G401.6 (cell line): ENCODE data around the gene CARD14.

ENCODE experiments used
- FAIRE-seq: peaks from 2 replicates; lab custom pipeline; 2012; peaks lifted over from hg19 to GRCh38; lab: Jason Lieb, UNC

CARD14 gene

DNA sequence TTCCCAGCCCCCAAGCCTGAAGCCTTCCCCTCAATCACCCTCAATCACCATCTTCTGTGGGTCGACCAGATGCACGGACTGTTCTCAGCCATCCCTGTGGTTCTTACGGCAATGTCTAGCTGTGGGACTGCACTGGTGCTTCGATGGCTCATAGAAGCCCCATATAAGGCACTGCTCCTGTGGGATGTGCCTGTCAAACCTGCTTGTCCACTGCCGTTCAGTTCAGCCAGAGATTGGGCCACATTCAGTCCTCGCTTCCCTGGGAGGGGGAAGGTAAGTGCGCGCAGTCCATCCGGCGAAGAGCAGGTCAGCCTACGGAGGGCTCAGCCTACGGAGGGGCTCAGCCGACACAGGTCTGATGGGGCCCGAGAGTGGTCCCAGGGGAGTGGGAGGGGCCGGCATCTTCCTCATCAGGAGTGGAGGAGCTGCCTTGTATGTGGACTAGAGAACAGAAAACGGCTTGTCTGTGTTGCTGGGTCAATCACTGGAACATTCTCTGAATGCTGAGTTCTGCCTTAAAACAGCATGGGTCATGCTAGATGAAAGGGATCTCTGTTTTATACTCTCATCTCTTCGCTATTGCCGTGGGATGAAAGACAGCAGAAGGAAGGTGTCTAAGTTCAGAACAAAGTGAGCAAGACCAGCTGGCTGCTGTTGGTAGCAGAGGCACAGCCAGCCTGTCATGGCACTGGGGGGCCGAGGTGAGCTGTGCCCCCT, at the start of gene CARD14:
Gene CARD14, plus strand, starts transcription at position 247 of the 717 bp plus-strand sequence. CDS start 11,409 bp downstream, outside the sequence.
- FAIRE-seq, result no peak

DNA sequence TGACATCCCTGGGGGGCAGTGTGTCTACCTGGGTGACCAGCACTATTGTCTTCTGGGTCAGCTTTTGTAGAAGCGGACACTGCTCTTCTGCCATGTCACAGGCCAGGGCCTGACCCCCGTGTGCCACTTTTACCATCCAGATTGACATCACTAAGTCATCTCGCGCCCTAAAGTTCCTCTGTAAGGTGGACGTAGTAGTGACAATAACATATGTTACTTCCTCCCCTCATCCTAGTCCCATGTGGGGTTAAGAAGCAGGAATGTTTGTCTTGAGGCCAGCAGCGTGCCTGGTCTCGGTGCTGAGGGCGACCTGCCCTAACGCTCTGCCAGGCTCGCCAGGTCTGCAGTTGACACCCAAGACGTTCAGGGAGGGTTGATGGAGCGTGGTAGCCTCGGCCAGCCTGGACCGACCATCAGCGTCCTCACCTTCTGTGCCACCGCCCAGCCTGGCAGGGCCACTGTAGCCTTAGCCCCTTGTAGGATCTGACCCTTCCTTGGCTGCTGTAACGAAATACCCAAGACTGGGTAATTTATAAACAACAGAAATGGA, 47.7 kb upstream of the CARD14 start:
- FAIRE-seq, result no peak

GRCh38 chr17:80122926-80123505, 46.8 kb upstream of the CARD14 start:
- FAIRE-seq, result no peak

DNA sequence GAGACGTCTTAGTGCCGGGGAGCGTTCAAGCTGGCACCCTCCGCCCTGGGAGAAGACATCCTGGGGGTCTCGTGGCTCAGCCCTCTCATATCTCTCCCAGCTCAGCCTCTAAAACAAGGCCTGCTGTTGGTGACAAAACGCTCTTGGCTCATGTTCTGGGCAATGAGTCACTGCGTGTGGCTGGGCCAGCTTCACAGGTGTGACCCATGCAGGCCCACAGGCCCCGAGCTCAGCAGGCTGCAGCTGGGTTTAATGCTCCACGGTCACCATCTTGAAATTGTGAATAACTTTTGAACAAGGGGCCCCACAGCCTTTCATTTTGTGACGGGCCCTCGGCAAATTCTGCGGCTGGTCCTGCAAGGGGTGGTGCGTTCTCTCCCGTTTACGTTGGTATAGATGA, 46.0 kb upstream of the CARD14 start:
- FAIRE-seq, result no peak

- FAIRE-seq, result no peak
Observed at GRCh38 chr17:80124351-80124981, 45.4 kb upstream of the CARD14 start.

GRCh38 chr17:80125656-80126448, 44.0 kb upstream of the CARD14 start:
- FAIRE-seq, result no peak

- no peak for FAIRE-seq
Observed at GRCh38 chr17:80126449-80126715, 43.4 kb upstream of the CARD14 start.

- FAIRE-seq, result no peak
Observed at GRCh38 chr17:80129006-80129565, 40.7 kb upstream of the CARD14 start.

GRCh38 chr17:80130992-80131391, 38.8 kb upstream of the CARD14 start:
- no peak for FAIRE-seq

GRCh38 chr17:80132906-80133625, 36.8 kb upstream of the CARD14 start:
- FAIRE-seq, result no peak

- no peak for FAIRE-seq
Observed at GRCh38 chr17:80133626-80133970, 36.2 kb upstream of the CARD14 start.

DNA sequence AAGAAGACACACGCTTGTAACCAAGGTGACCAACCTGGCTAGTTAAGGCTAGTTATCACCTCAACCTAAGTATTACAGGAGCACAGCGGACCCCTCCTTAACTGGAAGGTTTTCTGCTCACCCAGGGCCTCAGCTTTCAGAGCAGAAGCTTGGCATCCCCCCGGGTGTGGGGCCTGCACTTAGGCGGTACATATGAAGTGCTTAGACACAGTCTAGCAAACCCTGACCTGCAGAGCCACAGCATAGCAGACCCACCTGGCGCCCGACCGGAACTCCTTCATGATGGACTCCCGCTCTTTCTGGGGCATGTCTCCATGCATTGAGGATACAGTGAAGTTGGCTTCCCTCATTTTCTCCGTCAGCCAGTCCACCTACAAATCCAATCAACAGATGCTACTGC, 32.7 kb upstream of the CARD14 start:
- FAIRE-seq, result no peak

DNA sequence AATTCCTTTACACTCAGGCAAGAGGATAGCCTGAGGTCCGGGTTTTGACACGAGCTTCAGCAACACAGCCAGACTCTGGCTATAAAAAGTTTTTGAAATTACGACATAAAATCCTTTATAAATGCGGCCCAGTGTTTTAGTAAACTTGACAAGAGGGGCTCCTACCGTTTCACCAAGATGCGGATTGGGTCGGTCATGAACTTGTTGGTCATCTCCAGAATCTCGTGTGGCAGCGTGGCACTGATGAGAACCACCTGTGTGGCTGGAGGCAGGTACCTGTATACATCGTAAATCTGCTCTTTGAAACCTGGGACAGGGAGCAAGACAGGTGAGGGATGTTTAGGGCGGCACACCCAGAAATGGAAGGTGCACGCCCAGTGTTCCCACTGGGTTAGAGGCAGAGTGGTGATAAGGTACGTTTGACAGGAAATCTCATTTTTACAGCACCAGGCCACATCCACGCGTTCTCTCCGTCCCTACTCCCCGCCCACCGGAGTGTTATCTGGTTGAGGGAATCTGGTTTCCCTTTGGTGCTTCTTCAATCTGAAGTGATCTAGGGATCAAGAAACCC, 30.9 kb upstream of the CARD14 start:
- FAIRE-seq, result no peak

- FAIRE-seq, result no peak
Observed at GRCh38 chr17:80141463-80142165, 28.2 kb upstream of the CARD14 start.

- FAIRE-seq, result no peak
Observed at GRCh38 chr17:80142929-80143328, 26.9 kb upstream of the CARD14 start.

DNA sequence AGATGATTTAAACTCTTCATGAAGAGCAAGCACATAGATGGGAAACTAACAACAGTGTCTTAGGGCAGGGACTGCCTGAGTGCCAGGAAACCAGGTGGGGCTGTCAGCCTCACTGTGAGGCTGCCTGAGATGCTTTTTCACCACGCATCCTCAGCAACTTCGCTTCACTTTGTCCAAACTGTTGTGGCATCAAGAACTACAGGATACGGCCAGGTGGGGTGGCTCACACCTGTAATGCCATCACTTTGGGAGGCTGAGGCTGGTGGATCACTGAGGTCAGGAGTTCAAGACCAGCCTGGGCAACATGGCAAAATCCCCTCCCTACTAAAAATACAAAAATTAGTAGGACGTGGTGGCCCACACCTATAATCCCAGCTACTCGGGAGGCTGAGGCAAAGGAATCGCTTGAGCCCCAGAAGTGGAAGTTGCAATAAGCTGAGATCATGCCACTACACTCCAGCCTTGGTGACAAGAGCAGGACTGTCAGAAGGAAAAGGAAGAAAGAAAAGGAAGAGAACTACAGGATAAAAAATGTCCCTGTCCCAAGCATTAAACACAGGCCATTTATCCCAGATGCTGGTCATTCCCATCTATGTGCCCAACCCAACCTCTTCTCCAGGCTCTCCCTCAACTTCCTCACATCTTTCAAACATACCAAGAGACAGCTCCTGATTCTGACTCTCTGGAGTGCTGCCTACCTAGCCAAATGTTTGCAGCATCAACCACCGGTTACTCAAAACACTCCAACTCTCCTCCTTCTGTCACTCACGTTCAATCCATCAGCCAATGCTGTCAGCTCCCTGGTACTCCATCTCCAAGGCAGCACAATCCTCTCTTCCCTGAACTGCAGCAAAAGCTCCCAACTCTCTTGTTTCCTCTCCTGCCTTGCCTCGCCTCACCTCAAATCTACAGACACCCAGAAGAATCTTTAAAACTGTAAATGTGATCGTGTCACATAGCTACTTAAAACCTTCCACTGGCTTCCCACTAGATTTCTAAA, 24.5 kb upstream of the CARD14 start:
- FAIRE-seq, result no peak

GRCh38 chr17:80146121-80147034, 23.5 kb upstream of the CARD14 start:
- FAIRE-seq, result no peak

- FAIRE-seq, result peak; percentile 99
Observed at GRCh38 chr17:80147035-80147822, 22.6 kb upstream of the CARD14 start, which contains the start of gene EIF4A3. Gene EIF4A3 (minus strand): TSS chr17:80147128. CDS start chr17:80146961, 167 bp downstream.
